Astrocyte (in vitro differentiated cells and primary cell): ENCODE measurements around the gene TESPA1. TPM values are rescaled to one million over a fixed set of nuclear protein-coding genes. Genes with fewer than 3 reads are reported as not detected.

ENCODE experiments used
- DNase-seq: peaks from one replicate; pipeline ENCODE4 v3.0.0-alpha.2; 2010; ENCODE audit warnings: low read depth
- FAIRE-seq: peaks from 2 replicates; lab custom pipeline; 2011; peaks lifted over from hg19 to GRCh38; lab: Jason Lieb, UNC
- H2AFZ ChIP-seq: 2 replicates; pipeline ENCODE4 v1.6.0; 2012; ENCODE audit warnings: low read depth, low read length, inconsistent platforms
- H3K27ac ChIP-seq: 2 replicates; pipeline ENCODE4 v1.5.1; 2011; ENCODE audit warnings: low read depth, low read length, inconsistent platforms
- H3K27me3 ChIP-seq: 2 replicates; pipeline ENCODE4 v1.6.0; 2011; ENCODE audit warnings: low read length, inconsistent platforms; ENCODE audit not compliant: insufficient read depth
- H3K36me3 ChIP-seq: 2 replicates; pipeline ENCODE4 v1.5.1; 2011; ENCODE audit warnings: low read length, inconsistent platforms; ENCODE audit not compliant: insufficient read depth
- H3K4me1 ChIP-seq: 2 replicates; pipeline ENCODE4 v1.5.1; 2011; ENCODE audit warnings: low read length, inconsistent platforms; ENCODE audit not compliant: insufficient read depth
- H3K4me2 ChIP-seq: 2 replicates; pipeline ENCODE4 v1.6.0; 2012; ENCODE audit warnings: low read length, inconsistent platforms
- H3K4me3 ChIP-seq: 2 replicates; pipeline ENCODE4 v1.5.1; 2011; ENCODE audit warnings: low read depth, mild to moderate bottlenecking, low read length, inconsistent platforms; ENCODE audit not compliant: insufficient read depth
- H3K79me2 ChIP-seq: 2 replicates; pipeline ENCODE4 v1.6.0; 2012; ENCODE audit warnings: mild to moderate bottlenecking, low read length, inconsistent platforms; ENCODE audit not compliant: insufficient read depth
- H3K9ac ChIP-seq: 2 replicates; pipeline ENCODE4 v1.6.0; 2012; ENCODE audit warnings: mild to moderate bottlenecking, low read length, inconsistent platforms
- H3K9me3 ChIP-seq: 2 replicates; pipeline ENCODE4 v1.5.1; 2012; ENCODE audit warnings: low read depth, mild to moderate bottlenecking, low read length, inconsistent platforms; ENCODE audit not compliant: insufficient read depth
- H4K20me1 ChIP-seq: 2 replicates; pipeline ENCODE4 v1.6.0; 2012; ENCODE audit warnings: low read length, inconsistent platforms; ENCODE audit not compliant: insufficient read depth
- H3K27ac Mint-ChIP-seq: one replicate; pipeline ENCODE4 v1.8.0; 2021; ENCODE audit warnings: mild to moderate bottlenecking, mixed read lengths; ENCODE audit not compliant: unreplicated experiment
- H3K27me3 Mint-ChIP-seq: one replicate; pipeline ENCODE4 v1.8.0; 2021; ENCODE audit warnings: low read depth, mixed read lengths; ENCODE audit not compliant: unreplicated experiment
- H3K36me3 Mint-ChIP-seq: one replicate; pipeline ENCODE4 v1.8.0; 2021; ENCODE audit warnings: low read depth, mixed read lengths; ENCODE audit not compliant: unreplicated experiment
- H3K4me1 Mint-ChIP-seq: one replicate; pipeline ENCODE4 v1.8.0; 2021; ENCODE audit warnings: low read depth, mixed read lengths; ENCODE audit not compliant: unreplicated experiment
- H3K4me3 Mint-ChIP-seq: one replicate; pipeline ENCODE4 v1.8.0; 2021; ENCODE audit warnings: mild to moderate bottlenecking, moderate library complexity, mixed read lengths; ENCODE audit not compliant: unreplicated experiment
- H3K9me3 Mint-ChIP-seq: one replicate; pipeline ENCODE4 v1.8.0; 2021; ENCODE audit warnings: mild to moderate bottlenecking, mixed read lengths; ENCODE audit not compliant: unreplicated experiment
- EZH2 ChIP-seq: IDR thresholded peaks from 2 replicates; pipeline ENCODE4 v1.6.1; 2012; ENCODE audit warnings: mild to moderate bottlenecking, low read length, inconsistent platforms; ENCODE audit not compliant: insufficient read depth
- total RNA-seq: library from RNA; stranded (reverse); gene quantifications from 2 replicates; pipeline ENCODE4 v1.2.1, GENCODE V29; 2021
- TF ChIP-seq, protein P1 (sequence below): IDR thresholded peaks from 2 replicates; pipeline ENCODE4 v1.5.1; 2011; ENCODE audit warnings: low read depth, mild to moderate bottlenecking, inconsistent platforms, low read length, moderate library complexity; ENCODE audit not compliant: insufficient read depth

TESPA1 gene
- total RNA-seq, 1 donor from 2014 or later = 0.23 TPM

DNA sequence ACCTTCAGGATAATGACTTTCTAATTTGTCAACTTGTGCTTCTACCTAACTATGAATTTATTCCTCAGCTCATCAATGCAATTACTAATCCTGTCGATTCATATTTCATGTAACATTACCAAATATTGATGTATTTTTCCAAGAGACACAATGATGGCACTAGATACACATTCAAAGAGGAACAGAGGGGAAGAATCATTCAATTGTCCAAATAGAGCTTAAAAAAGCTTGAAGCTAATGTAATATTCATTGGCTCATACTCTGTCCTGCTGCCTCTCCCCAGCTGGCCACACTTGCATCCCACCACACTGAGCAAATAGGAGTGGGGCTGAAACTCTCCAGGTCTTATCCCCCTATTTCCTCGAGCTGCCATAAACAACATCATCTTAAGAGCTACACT, 9.3 kb downstream of the TESPA1 start:
- DNase-seq = no peak
- Histone ChIP-seq H3K9ac (no peak overlapping the region), H3K27me3 (no peaks in the 10 kb centered on the region), H3K4me3 (no peak overlapping the region), H3K4me2 (no peak overlapping the region), H3K9me3 (no peaks in the 10 kb centered on the region), H3K79me2 (no peaks in the 10 kb centered on the region), H3K27ac (no peak overlapping the region), H3K4me1 (peaks cover 22% of the 10 kb centered on the region), H2AFZ (no peak overlapping the region), H4K20me1 (no peaks in the 10 kb centered on the region), H3K36me3 (no peaks in the 10 kb centered on the region)
- Mint-ChIP-seq H3K9me3 (no peaks in the 10 kb centered on the region), H3K4me1 (peaks cover 29% of the 10 kb centered on the region), H3K27ac (no peak overlapping the region), H3K36me3 (no peaks in the 10 kb centered on the region), H3K27me3 (no peaks in the 10 kb centered on the region), H3K4me3 (no peak overlapping the region)
- peak; percentile 17 for FAIRE-seq
- TF ChIP-seq EZH2 = no peak
- TF ChIP-seq, protein P1, sequence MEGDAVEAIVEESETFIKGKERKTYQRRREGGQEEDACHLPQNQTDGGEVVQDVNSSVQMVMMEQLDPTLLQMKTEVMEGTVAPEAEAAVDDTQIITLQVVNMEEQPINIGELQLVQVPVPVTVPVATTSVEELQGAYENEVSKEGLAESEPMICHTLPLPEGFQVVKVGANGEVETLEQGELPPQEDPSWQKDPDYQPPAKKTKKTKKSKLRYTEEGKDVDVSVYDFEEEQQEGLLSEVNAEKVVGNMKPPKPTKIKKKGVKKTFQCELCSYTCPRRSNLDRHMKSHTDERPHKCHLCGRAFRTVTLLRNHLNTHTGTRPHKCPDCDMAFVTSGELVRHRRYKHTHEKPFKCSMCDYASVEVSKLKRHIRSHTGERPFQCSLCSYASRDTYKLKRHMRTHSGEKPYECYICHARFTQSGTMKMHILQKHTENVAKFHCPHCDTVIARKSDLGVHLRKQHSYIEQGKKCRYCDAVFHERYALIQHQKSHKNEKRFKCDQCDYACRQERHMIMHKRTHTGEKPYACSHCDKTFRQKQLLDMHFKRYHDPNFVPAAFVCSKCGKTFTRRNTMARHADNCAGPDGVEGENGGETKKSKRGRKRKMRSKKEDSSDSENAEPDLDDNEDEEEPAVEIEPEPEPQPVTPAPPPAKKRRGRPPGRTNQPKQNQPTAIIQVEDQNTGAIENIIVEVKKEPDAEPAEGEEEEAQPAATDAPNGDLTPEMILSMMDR = no peak

DNA sequence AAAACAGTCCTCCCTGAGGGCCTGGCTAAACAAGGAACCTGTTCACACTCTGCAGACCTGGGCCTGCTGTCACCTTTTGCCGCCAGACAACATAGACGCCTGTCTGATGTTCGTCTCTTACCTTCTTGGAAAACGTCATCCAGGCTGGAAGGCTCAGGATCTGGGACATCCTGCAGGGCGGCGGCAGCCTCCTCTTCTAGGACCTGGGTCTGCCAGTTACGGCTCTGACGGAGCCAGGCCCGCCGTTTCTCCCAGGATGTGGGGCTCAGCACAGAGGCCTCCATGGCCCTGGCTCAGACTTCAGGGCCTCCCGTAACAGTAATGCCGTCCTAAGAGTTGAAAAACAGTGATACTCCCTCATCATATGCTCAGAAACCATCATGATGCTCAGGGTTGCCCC, 10.3 kb downstream of the TESPA1 start:
- no peak overlapping the region for H3K27ac Mint-ChIP-seq
- no peaks in the 10 kb centered on the region for H3K79me2 ChIP-seq
- FAIRE-seq = no peak
- H3K4me2 ChIP-seq = no peak overlapping the region
- H3K4me1 Mint-ChIP-seq = peaks cover 29% of the 10 kb centered on the region
- peaks cover 22% of the 10 kb centered on the region for H3K4me1 ChIP-seq
- no peak overlapping the region for H3K27ac ChIP-seq
- H3K4me3 ChIP-seq = no peak overlapping the region
- H3K9ac ChIP-seq = no peak overlapping the region
- no peaks in the 10 kb centered on the region for H3K27me3 Mint-ChIP-seq
- no peaks in the 10 kb centered on the region for H4K20me1 ChIP-seq
- no peaks in the 10 kb centered on the region for H3K27me3 ChIP-seq
- H3K36me3 Mint-ChIP-seq = no peaks in the 10 kb centered on the region
- no peak for DNase-seq
- H3K9me3 ChIP-seq = no peaks in the 10 kb centered on the region
- no peak overlapping the region for H3K4me3 Mint-ChIP-seq
- TF ChIP-seq, protein P1 = no peak
- TF ChIP-seq EZH2 = no peak
- H3K9me3 Mint-ChIP-seq = no peaks in the 10 kb centered on the region
- no peaks in the 10 kb centered on the region for H3K36me3 ChIP-seq
- no peak overlapping the region for H2AFZ ChIP-seq

DNA sequence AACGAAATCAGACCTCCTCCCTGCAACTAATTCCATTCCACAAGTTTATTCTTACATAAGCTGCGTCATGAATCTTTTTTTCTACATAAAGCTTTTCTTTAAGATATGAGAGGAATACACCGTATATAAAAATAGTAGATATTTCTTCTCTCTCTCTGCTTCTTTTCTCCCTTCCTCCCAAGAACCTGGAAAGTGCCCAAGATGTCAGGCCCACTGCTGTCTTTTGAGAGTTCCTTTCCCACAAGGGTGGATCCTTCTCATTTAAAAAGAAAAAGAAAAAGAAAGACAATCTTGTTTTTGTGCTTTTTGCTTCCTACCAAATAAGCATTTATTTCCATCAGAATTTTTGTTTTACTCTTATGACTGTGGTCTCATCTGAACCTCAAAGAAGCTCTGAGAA, 11.0 kb downstream of the TESPA1 start:
- no peak overlapping the region for H3K9ac ChIP-seq
- no peaks in the 10 kb centered on the region for H3K36me3 ChIP-seq
- H3K4me1 ChIP-seq = peaks cover 22% of the 10 kb centered on the region
- H3K27ac ChIP-seq = no peak overlapping the region
- no peaks in the 10 kb centered on the region for H4K20me1 ChIP-seq
- no peaks in the 10 kb centered on the region for H3K9me3 ChIP-seq
- no peaks in the 10 kb centered on the region for H3K79me2 ChIP-seq
- peaks cover 27% of the 10 kb centered on the region for H3K4me1 Mint-ChIP-seq
- H2AFZ ChIP-seq = no peak overlapping the region
- TF ChIP-seq, protein P1 = no peak
- no peak for TF ChIP-seq EZH2
- H3K27me3 ChIP-seq = no peaks in the 10 kb centered on the region
- H3K36me3 Mint-ChIP-seq = no peaks in the 10 kb centered on the region
- DNase-seq (no peak), FAIRE-seq (no peak)
- H3K27me3 Mint-ChIP-seq = no peaks in the 10 kb centered on the region
- H3K27ac Mint-ChIP-seq = no peak overlapping the region
- H3K4me2 ChIP-seq = no peak overlapping the region
- no peak overlapping the region for H3K4me3 Mint-ChIP-seq
- no peak overlapping the region for H3K4me3 ChIP-seq
- H3K9me3 Mint-ChIP-seq = no peaks in the 10 kb centered on the region
